HG03135 (cell line): ENCODE results near the gene ZNF692.
"Not testable (repeated sequence)": the region's sequence is repeated elsewhere in the genome, so short reads cannot be mapped to it uniquely, and the experiment has no call there.

Experiments
- ATAC-seq: cut with Tn5 transposase; IDR thresholded peaks from one replicate; pipeline ENCODE4 v1.9.1; 2021; ENCODE audit warnings: mild to moderate bottlenecking, moderate library complexity; ENCODE audit not compliant: unreplicated experiment

The ZNF692 gene

GRCh38 chr1:248849637-248850036 lies 9.2 kb downstream of the ZNF692 start:
- no peak for ATAC-seq

- no peak for ATAC-seq
These were observed 9.7 kb downstream of the ZNF692 start for GRCh38 chr1:248849152-248849551.

GRCh38 chr1:248848602-248849001 lies 10.3 kb downstream of the ZNF692 start:
- no peak for ATAC-seq

GRCh38 chr1:248847956-248848561 lies 10.8 kb downstream of the ZNF692 start:
- ATAC-seq: no peak

GRCh38 chr1:248847181-248847955 lies 11.5 kb downstream of the ZNF692 start:
- ATAC-seq: no peak

GRCh38 chr1:248844526-248844925 lies 14.4 kb downstream of the ZNF692 start:
- ATAC-seq: no peak

- ATAC-seq: no peak
These were observed 15.2 kb downstream of the ZNF692 start for GRCh38 chr1:248843687-248844086.

GRCh38 chr1:248842781-248843331 lies 16.0 kb downstream of the ZNF692 start:
- no peak for ATAC-seq

GRCh38 chr1:248841702-248842395 lies 17.0 kb downstream of the ZNF692 start:
- ATAC-seq: no peak

GRCh38 chr1:248840946-248841345 lies 17.9 kb downstream of the ZNF692 start:
- ATAC-seq: no peak

GRCh38 chr1:248839168-248839555 lies 19.7 kb downstream of the ZNF692 start:
- no peak for ATAC-seq

GRCh38 chr1:248838357-248839167 lies 20.3 kb downstream of the ZNF692 start:
- peak; percentile 67 for ATAC-seq

GRCh38 chr1:248837781-248838356 lies 21.0 kb downstream of the ZNF692 start, which contains the start of gene ZNF672:
ZNF672 (plus strand) TSS chr1:248838224; CDS start chr1:248847275, 9,051 bp downstream.
- ATAC-seq: peak; percentile 87

GRCh38 chr1:248837045-248837780 lies 21.7 kb downstream of the ZNF692 start:
- ATAC-seq: no peak

- ATAC-seq: no peak
These were observed 24.4 kb downstream of the ZNF692 start for GRCh38 chr1:248834343-248834940.

- ATAC-seq: no peak
These were observed 27.0 kb downstream of the ZNF692 start for GRCh38 chr1:248831842-248832241.

GRCh38 chr1:248830718-248831017 lies 28.2 kb downstream of the ZNF692 start:
- ATAC-seq: not testable (repeated sequence)

- ATAC-seq: no peak
These were observed 30.0 kb downstream of the ZNF692 start for GRCh38 chr1:248828845-248829244.
